MV-4-11 (cell line): Measurements from ENCODE around the gene GPN2.
A peak's percentile ranks its signal among the peaks of the same experiment; 100 is the strongest.
"Not testable (repeated sequence)": the region's sequence is repeated elsewhere in the genome, so short reads cannot be mapped to it uniquely, and the experiment has no call there.

Experiments
- DNase-seq: peaks from one replicate; lab custom pipeline; 2025; lab: John Stamatoyannopoulos, UW

Gene GPN2

DNA sequence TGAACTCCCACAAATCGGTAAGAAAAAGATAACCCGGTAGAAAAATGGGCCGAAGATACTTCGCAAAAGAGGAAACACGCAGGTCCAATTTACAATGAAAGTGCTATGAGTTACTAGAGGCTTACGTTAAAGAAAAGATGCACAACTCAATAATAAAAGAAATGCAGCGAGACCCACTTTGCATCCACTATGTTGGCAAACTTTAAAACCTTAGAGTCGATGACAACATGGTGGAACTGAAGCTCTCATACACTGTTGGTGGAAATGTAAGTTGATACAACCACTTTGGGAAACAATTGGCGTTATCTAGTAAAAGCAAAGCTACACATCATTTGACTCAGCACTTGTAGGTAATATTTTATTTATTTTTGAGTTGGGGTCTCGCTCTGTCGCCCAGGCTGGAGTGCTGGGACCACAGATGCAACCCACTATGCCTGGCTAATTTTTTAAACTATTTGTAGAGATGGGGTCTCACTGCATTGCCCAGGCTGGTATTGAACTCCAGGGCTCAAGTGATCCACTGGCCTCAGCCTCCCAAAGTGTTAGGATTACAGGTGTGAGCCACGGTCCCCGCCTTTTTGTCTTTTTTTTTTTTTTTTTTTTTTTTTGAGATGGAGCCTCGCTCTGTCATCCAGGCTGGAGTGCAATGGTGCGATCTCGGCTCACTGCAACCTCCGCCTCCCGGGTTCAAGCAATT, 10.9 kb upstream of the GPN2 start:
- no peak for DNase-seq

DNA sequence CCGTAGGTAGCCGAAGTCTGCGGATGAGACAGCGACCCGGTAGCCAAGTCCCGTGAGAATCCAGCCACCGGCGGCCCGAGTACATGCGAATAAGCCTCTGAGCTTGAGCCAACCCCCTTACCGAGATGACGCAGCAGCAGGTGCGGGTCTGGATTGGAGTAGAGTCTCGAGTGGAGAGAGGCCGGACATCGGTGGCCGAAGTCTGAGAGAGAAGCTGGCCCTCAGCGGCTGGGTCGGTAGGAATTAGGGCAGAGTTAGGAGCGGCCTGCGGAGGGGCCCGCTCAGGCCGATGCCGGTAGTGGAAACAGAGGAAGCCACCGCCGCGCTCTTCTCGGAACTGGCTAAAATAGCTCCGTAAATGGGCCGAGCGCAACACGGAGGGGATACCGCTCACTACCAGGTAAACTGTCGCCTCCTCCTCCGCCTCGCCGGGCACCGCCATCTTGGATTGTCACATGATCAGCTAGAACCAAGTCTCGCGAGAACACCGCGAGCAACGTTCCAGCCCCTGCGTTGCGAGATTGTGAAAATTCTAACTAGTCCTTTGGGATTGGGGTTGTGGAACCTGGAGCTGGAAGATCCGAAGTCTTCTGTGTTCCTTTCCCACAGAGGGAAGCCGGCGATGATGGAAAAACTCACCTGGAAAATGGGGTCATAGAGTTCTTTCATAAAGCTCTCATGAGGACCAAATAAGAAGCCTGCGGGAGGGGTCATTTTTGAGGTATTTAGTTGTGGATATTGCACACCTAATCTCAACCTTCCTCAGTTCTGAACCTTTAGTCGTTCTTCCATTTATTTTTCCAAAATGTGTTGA, 10.1 kb upstream of the GPN2 start, which contains the start of gene GPATCH3:
Gene GPATCH3, minus strand, starts transcription at position 467 of the 814 bp plus-strand sequence. Its CDS starts 25 bp downstream, at position 442.
- DNase-seq = peak; percentile 78

DNA sequence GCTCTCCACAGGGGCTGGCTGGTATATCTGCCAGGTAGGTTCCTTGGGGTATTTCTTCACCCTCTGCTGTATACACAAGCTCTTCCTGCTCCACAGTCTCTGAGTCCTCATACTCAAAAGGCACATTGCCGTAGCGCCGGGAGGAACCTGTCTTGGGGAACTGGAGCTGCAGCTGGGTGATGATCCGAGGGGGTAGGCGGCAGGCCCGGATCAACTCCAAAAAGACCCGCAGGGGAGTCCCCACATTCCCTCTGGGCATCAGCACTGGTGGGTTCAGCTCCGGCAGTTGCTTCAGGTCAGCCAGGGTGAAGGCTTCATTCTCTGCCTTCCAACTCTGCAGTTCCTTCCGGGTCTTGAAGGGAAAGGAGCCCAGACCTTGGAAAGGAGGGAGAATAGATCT, 7.3 kb upstream of the GPN2 start:
- no peak for DNase-seq

DNA sequence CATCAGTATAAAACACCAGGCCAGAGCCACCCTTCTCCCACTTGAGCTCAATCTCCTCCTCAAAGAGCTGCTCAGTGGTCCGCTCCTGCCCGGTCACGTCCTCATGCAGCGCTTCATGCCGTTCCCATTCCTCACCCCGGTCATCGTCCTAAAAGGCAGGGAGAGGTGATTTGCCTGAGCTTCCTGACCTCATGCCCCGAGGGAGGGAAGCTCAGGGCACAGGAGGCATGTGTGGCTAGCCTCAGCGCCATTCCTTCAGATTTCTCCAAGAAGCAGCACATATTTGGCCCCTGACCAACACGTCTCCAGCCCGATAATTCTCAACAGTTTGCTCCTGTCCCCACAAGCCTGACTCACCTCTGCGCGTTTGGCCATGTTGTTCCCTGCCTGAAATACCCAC, 4.2 kb upstream of the GPN2 start:
- DNase-seq = no peak

DNA sequence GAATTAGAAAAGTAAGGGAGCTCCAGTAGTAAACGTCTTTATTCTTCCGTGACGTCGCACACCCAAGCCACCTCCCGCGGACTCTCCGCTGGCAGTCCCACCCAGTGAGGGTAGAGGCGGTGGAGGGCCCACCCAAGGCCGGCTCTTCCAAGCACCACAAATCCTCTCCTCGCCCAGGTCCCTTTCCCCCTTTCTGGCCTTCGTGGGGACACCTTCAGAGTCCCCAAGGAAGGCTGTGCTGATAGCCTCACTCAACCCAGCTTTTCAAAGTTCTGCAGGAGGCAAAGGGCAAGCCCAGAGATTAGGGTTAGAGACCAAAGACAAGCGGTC, 349 bp upstream of the GPN2 start:
- no peak for DNase-seq

DNA sequence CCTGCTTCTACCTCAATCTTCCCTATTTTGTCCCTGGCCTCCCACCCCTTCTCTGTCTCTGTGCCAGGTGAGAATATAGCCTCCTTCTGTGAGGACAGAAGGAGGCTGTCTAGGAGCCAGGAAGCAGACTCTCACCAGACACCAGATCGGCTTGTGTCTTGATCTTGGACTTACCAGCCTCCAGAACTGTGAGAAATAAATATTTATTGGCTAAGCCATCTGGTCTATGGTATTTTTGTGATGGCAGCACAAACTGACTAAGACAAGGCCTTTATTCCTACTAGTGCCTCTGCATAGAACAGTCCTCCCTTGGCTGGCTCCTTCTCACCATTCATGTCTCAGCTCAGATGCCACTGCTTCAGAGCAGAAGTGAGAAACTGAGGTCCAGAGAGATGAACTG, 1.9 kb downstream of the GPN2 start:
- no peak for DNase-seq

DNA sequence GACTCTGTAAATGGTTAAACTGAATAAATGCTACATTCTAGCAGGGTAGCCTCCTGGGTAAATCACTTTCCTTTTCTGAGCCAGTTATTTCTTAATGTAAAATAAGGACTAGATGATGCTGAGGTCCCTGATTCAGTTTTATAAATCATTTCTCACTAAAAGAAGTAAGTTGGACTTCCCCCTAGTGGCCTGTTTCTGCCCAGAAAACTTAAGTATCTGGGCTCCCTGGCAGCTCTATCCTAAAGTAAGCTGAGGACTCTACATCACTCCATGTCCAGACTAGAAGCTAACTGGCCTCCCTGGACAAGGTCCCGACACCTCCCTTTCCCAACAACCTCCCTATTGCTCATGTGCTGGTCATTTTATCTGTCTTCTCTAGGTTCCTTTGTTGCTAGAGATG, 3.0 kb downstream of the GPN2 start:
- DNase-seq = peak; percentile 22

DNA sequence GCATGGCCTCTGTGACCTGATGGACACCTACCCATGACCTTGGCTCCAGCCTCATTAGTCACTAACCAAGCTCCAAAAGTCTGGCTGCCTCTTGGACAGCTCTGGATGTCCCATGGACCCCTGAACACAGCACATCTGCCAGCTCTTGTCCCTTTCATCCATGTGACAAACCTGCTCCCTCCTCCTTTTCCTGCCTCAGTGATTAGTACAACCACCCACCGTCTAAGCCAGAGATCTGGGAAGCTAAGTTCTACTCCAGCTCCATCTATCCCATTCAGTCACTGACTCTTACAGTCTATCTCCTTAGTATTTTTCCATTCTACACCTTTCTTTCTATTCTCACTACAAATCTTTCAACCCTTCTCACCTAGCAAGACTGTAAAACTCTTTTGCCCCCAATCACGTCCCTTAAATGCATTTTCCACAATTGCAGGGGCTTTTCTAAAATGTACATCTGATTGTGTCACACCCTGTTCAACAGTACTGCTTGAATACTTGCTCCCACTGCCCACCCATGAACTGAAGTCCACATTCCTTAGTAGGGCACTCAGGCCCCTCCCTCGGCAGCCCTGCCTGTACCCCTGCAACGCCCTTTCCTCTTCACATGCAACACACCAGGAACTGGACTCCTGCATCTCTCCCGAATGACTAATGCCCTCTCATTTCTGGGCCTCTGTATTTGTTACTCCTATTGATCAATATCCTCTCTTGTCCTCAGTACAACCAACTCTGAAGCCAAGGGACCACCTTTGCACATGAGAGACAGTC, 7.2 kb downstream of the GPN2 start:
- no peak for DNase-seq

DNA sequence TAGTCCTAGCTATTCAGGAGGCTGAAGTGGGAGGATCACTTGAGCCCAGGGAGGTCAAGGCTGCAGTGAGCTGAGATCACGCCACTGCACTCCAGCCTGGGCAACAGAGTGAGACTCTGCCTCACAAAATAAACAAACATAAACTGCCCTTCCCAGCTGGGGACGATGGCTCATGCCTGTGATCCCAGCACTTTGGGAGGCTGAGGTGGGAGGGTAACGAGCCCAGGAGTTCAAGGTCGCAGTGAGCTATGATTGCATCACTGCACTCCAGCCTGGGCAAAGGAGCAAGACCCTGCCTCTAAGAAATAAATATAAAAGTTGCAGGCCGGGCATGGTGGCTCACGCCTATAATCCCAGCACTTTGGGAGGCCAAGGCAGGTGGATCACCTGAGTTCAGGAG, 8.5 kb downstream of the GPN2 start:
- not testable (repeated sequence) for DNase-seq

DNA sequence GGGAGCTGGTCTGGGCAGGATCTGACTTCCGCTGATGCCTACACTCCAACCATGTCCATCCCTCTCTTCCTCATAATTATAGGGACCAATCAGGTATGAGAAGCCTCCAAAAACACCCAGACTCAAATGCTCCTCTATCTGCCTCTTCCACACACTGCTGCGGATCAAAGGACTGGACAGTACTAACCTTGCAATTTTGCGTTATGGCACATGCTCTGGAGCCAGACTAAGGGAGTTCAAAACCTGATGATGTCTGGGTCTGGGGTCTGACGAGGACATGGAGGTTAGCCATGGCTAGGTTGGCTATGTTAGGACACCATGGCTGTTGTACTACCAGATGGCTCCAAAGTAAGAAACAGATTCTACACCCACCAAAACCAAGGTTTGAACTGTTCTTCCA, 10.3 kb downstream of the GPN2 start:
- DNase-seq = no peak

DNA sequence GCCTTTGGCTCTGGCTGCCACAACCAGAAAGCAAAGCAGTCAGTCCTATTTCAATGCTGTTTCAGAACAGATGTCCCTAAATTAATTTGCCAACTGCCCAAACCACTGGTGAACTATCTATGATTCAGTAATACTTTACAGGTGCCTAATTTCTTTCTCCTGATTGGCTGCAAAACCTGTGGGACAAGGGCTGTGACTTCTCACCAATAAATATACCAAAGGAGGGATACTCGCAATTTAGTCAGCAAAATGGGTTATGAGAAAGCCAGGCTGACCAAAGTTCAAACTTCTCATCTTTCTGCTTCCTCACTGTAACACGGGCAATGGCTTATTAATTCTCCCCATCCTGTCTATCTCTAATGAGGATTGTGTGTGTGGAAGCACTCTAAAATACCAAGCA, 12.8 kb downstream of the GPN2 start:
- DNase-seq = no peak

DNA sequence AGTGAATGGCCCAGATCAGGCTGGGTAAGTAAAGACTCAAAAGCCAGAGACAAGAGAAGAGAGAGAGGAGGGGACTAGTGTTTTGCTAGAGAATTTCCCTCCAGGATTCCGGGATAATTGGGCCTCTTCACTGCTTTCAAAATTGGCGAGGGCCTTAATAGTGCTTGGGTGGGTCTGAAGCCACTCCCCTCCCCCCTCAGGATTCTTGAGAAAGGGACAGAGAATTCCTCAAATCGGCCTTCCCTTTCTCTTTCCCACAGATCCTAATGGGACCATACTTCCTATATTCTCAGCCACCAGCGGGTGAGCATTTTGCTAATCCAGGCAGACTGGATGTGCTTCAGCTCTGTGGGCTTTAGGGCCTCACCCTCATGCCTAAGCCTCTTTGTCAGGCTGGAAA, 15.2 kb downstream of the GPN2 start:
- no peak for DNase-seq

DNA sequence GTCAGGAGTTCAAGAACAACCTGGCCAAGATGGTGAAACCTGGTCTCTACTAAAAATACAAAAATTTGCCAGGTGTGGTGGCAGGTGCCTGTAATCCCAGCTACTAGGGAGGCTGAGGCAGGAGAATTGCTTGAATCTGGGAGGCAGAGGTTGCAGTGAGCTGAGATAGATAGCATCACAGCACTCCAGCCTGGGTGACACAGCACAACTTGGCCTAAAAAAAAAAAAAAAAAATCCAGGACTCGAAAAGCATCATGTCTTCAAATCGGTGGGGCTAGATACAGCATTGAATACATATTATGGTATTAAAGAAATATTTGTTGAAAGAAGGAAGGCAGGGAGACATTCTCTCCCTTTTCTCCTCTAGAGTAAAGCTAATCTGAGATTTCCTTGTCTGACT, 17.0 kb downstream of the GPN2 start:
- not testable (repeated sequence) for DNase-seq

DNA sequence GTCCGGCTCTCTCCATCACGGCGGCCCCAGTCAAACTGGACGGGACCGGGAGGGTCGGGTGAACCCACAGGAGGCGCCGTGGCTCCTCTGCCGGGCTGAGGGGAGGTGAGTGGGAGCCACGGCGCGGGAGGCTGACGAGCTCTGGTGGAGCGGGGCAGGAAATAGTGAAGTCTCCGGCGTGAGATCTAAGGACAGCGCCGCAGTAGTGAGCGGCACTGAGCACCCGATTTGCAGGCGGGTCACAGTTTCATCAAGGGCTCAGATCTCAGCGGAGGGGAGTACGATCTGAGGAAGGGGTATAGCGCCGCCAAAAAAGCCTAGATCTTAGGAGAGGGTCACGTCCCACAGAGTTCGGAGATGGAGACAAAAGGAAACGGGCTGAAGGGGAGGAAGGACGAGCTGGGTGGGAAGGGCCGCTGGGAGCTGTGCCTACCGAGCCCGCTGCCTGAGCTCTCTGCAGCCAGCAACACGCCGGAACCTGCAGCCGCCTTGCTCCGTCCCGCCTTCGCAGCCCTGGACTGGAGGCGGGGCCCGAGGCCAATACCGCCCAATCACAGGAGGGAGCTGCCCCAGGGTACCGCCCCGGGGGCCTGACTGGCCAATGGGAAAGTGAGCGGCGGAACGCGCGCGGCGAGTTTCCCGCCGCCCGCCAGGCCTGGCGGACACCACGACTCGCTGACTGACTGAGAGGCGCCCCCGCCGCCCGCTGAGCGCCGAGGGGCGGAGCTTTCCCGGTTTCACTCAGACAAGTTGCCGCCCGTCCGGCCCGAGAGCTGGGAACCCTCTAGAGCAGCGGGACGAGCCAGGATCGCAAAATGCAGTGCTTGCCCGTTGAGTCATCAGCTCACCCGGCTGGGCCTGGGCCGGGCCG, 25.2 kb downstream of the GPN2 start:
- DNase-seq = peak; percentile 96

DNA sequence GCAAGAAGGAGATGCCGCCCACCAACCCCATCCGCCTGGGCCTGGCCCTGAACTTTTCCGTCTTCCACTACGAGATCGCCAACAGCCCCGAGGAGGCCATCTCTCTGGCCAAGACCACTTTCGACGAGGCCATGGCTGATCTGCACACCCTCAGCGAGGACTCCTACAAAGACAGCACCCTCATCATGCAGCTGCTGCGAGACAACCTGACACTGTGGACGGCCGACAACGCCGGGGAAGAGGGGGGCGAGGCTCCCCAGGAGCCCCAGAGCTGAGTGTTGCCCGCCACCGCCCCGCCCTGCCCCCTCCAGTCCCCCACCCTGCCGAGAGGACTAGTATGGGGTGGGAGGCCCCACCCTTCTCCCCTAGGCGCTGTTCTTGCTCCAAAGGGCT, 26.4 kb downstream of the GPN2 start:
- no peak for DNase-seq

DNA sequence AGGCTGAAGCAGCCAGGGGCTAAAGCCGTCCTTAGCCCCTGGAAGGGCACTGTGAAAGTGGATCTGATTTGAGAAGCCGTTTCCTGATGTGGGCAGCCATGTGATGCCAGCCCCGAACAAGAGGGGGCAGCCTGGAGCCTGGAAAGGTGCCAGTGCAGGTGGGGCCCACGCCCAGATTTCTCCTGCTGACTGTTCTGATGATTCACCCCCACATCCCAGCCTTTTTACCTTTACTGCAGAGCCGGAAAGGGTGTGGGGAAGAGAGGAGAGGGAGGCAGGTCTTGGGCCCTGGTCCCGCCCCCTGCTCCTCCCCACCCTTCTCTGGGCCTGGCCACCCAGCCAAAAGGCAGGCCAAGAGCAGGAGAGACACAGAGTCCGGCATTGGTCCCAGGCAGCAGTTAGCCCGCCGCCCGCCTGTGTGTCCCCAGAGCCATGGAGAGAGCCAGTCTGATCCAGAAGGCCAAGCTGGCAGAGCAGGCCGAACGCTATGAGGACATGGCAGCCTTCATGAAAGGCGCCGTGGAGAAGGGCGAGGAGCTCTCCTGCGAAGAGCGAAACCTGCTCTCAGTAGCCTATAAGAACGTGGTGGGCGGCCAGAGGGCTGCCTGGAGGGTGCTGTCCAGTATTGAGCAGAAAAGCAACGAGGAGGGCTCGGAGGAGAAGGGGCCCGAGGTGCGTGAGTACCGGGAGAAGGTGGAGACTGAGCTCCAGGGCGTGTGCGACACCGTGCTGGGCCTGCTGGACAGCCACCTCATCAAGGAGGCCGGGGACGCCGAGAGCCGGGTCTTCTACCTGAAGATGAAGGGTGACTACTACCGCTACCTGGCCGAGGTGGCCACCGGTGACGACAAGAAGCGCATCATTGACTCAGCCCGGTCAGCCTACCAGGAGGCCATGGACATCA, 27.1 kb downstream of the GPN2 start, which contains the start of gene SFN:
Gene SFN, plus strand, starts transcription at position 369 of the 904 bp plus-strand sequence. Its CDS starts 64 bp downstream, at position 433.
- DNase-seq = peak; percentile 13

DNA sequence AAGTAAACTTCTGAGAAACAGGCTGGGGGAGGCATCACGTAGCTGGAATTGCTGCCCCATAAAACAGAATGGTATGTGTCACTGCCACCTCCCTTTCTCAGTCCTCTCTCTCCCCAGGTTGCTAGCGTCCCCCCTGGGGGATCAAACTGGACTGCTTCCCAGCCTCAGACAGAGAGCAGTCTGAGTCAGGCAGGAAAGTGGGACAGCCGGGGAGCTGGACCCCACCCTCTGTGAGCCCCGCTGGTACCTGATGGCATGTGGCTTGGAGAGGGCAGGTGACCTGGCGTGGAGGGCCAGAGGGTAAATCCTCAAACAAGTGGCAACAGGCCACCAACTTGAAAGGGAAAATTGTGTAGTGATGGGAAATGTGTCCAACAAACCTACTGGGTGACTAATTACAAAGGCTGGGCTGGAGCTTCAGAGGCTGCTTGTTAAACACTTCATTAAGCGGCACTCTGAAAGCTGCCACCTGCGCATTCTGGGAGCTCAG, 28.1 kb downstream of the GPN2 start:
- no peak for DNase-seq

DNA sequence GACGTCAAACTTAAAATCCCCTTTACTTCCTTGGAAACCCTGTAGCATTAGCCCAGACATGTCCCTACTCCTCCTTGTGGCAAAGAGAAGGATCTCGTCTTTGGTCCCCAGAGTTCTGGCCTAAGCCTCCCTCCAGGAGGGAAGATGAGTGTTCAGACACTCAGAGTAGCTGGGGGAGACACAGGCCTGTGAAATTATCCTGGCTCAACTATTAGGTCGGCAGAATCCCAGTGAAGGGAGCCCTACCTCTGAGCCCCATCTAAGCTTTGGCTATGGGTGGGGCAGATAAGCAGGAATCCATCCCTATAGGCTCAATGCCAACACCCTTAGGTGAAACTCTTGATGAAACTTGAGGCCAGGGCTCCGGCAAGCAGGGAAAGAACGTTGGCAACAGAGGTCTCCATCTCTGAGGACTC, 28.8 kb downstream of the GPN2 start:
- no peak for DNase-seq

DNA sequence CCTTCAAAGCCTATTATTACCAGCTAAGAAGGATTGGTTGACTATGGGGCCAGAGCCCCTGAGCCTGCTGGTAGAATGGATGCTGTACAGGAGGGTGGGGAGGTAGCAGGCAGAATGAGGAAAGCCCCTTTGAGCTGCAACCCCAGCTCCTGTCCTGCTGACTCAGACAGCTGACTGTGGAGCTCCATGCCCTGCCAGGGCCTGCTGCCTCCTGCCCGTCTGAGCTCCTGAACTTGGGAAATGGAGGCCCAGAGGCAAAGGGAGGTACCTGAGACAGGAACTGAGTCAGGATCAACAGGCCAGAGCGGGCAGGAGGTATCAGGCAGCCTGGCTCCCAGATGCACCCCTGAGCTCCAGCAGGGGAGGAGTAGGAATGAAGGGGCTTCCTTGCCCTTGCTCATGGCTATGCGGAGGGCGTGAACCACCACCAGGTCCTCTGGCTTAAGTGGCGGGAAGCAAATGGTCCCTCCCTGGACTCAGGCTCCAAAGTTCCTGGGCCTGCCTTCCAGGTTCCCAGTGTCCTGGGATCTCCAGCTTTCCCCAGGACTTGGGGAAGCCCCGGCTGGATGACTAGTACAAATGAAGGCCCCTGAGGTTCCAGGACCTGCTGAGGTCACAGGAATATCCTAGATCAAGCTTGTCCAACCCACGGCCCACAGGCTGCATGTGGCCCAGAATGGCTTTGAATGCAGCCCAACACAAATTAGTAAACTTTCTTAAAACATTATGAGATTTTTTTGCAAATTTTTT, 31.0 kb downstream of the GPN2 start:
- DNase-seq = no peak

DNA sequence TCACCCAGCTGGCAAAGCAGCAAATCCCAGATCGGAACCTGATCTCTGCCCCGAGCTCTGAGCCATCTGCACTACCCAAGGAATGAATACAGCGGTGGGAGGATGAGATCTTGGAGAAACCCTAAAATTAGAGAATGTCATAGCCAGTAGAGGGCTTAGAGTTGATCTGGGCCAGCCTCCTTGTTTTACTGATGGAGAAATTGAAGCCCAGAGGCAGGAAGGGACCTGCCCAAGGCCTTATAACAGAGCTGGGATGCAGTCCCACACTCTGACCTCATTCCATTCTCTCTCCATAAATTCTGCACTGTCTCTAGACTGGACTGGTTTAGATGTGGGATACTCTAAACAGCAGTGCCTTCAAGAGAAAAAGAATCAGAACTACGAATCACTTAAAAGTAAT, 31.9 kb downstream of the GPN2 start:
- DNase-seq = no peak
